AG04450 (cell line): ENCODE measurements around the gene IBSP. TPM values are rescaled to one million over a fixed set of nuclear protein-coding genes. Genes with fewer than 3 reads are reported as not detected.

ENCODE experiments used
- CTCF ChIA-PET: fragments of 300-600, 350-600 bp; formaldehyde crosslinking; extraction: SDS; loops from one replicate; lab custom pipeline; 2022; ENCODE audit warnings: antibody characterized with exemption, inconsistent platforms; lab: Charles Lee
- POLR2A ChIA-PET: fragments of 350-600 bp; formaldehyde crosslinking; extraction: SDS; loops from one replicate; lab custom pipeline; 2021; ENCODE audit warnings: antibody characterized with exemption, inconsistent platforms; lab: Yijun Ruan, JAX
- DNase-seq: peaks from one replicate; pipeline ENCODE4 v3.0.0-alpha.2; 2011; ENCODE audit warnings: low read depth, low spot score
- H3K27ac ChIP-seq: one replicate; pipeline ENCODE4 v1.5.1; 2012; ENCODE audit warnings: low read depth, low read length, control low read depth
- H3K27me3 ChIP-seq: one replicate; pipeline ENCODE4 v1.6.0; 2012; ENCODE audit warnings: low read length; ENCODE audit not compliant: control insufficient read depth, insufficient read depth
- H3K4me3 ChIP-seq: 2 replicates; pipeline ENCODE4 v1.5.1; 2011; ENCODE audit warnings: mild to moderate bottlenecking, low read depth, low read length, control low read depth
- H3K9me3 ChIP-seq: 2 replicates; pipeline ENCODE4 v1.5.1; 2012; ENCODE audit warnings: low read length; ENCODE audit not compliant: control insufficient read depth, insufficient read depth
- CTCF ChIP-seq: IDR thresholded peaks from 2 replicates; pipeline ENCODE4 v1.5.1; 2011; ENCODE audit warnings: low read depth, low read length, control low read depth, inconsistent platforms
- polyA plus RNA-seq: library from polyadenylated mRNA; depleted of rRNA; stranded (reverse); fragments of >200 nt; gene quantifications from 2 replicates; pipeline ENCODE4 v1.2.3, GENCODE V29; 2011

IBSP gene
- polyA plus RNA-seq, 1 experiment, result not detected

DNA sequence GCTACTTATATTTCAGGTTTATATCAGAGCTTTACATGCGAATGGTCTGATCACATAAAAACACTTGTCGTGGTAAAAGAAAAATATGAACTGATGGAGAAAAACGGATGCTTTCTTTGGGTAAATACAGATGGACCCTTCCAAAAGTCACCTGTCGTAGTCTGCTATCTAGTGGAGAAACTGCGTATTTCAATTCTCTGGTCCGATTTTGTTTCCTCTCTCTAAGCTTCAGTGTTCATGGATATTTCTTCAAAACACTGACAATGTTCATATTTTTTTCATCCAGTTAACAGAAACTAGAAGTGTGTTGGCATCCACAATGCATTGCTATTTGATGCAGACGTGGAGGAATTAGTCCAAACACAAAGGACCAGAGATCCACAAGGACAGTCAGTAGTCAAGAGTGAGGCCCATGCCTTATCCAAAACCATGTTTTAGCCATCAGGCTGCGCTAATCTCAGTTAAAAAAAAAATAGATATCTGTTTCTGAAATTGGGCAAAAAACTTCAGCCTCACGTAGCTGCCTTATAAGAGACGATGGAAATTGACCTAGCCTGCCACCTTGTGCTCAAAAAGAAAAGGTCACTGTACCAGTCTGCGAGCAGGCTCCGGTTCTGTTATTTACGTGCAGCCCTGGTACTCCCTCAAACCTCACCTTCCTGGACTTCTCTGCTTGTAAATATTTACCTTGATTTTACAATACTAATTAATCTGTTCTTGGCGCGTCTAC is 49.4 kb downstream of the IBSP start:
- DNase-seq, result peak; percentile 11
- ChIA-PET POLR2A (no interaction called here), CTCF (interaction anchor here (0.6 to 8.3 kb wide), 48 partner anchors 9 to 613 kb away, joined by 3 to 147 read pairs (median 4); partner anchors contain the start of gene MEPE)
- Histone ChIP-seq H3K4me3 (no peak overlapping the region), H3K27ac (no peak overlapping the region), H3K27me3 (peaks cover 2% of the 10 kb centered on the region), H3K9me3 (no peaks in the 10 kb centered on the region)
- peak; percentile 65 for TF ChIP-seq CTCF

GRCh38 chr4:87849612-87850011 is 50.3 kb downstream of the IBSP start:
- no peak for TF ChIP-seq CTCF
- Histone ChIP-seq H3K27me3 (peaks cover 2% of the 10 kb centered on the region), H3K4me3 (no peak overlapping the region), H3K9me3 (no peaks in the 10 kb centered on the region), H3K27ac (no peak overlapping the region)
- CTCF ChIA-PET, result interaction anchor here (0.6 to 8.3 kb wide), 44 partner anchors 10 to 614 kb away, joined by 3 to 147 read pairs (median 4); no protein-coding TSS in a partner anchor
- POLR2A ChIA-PET, result no interaction called here
- DNase-seq, result no peak

DNA sequence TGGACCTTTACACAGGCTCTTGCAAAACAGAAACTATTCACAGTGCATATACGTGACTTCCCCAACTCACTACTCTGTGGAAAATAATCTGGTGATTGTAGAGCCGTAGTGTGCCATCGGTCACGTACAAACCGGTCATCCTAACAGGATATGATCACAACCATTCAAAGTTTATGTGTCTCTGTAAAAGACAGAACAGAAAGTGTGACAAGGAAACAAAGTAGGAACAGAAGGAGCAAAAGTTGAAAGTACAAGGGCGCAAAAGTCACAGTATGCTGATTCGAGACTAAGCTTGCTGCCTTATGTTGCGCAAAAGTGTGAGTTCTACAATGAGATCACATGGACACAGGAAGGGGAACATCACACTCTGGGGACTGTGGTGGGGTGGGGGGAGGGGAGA is 52.0 kb downstream of the IBSP start:
- no peak for TF ChIP-seq CTCF
- Histone ChIP-seq H3K27ac (no peak overlapping the region), H3K4me3 (no peak overlapping the region), H3K27me3 (no peaks in the 10 kb centered on the region), H3K9me3 (no peaks in the 10 kb centered on the region)
- ChIA-PET CTCF (interaction anchor here (0.6 to 8.3 kb wide), 5 partner anchors 14 to 663 kb away, joined by 3 to 147 read pairs (median 35); partner anchors contain the start of gene SPP1), POLR2A (no interaction called here)
- DNase-seq, result no peak

- Histone ChIP-seq H3K27ac (no peak overlapping the region), H3K9me3 (no peaks in the 10 kb centered on the region), H3K27me3 (no peaks in the 10 kb centered on the region), H3K4me3 (no peak overlapping the region)
- DNase-seq, result no peak
- POLR2A ChIA-PET, result no interaction called here
- no peak for TF ChIP-seq CTCF
- CTCF ChIA-PET, result interaction anchor here (0.5 to 8.3 kb wide), 18 partner anchors 9 to 663 kb away, joined by 3 to 147 read pairs (median 6); partner anchors contain the start of gene SPP1
Measured at GRCh38 chr4:87851953-87852352, 52.6 kb downstream of the IBSP start.

DNA sequence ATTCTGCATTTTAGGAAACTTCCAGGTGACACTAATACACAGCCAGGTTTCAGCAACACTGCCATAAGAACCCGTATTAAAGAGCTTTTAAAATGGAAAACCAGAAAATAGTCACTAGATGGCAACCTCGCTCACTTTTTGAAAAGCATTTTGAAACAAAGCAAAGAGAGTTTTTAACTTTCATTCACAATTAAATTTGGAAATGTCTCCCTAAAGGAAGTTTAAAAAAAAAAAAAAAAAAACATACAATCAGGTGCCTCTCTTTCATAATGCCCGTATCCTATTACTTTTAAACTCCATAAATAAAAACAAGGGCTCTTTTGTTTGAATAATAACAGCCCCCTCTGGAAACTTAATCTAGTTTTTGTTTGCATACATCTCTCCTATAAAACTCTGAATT is 53.8 kb downstream of the IBSP start:
- no peaks in the 10 kb centered on the region for H3K9me3 ChIP-seq
- H3K4me3 ChIP-seq, result no peak overlapping the region
- no peak overlapping the region for H3K27ac ChIP-seq
- no peak for DNase-seq
- ChIA-PET CTCF (interaction anchor here (0.6 to 8.3 kb wide), 49 partner anchors 10 to 1766 kb away, joined by 3 to 147 read pairs (median 4); partner anchors contain the start of genes MEPE and SPP1), POLR2A (interaction anchor here (0.6 kb wide), 1 partner anchor 118 kb away, joined by 3 read pairs; no protein-coding TSS in a partner anchor)
- TF ChIP-seq CTCF, result peak; percentile 52
- H3K27me3 ChIP-seq, result no peaks in the 10 kb centered on the region
